GM21786 (cell line): ENCODE results near the gene NOS3.
"Not testable (repeated sequence)": the region's sequence is repeated elsewhere in the genome, so short reads cannot be mapped to it uniquely, and the experiment has no call there.

Experiments
- ATAC-seq: cut with Tn5 transposase; IDR thresholded peaks from one replicate; pipeline ENCODE4 v1.9.1; 2021; ENCODE audit not compliant: unreplicated experiment

The NOS3 gene

GRCh38 chr7:150997817-150998216 lies 7.0 kb downstream of the NOS3 start:
- ATAC-seq = no peak

- ATAC-seq = no peak
Measured at GRCh38 chr7:150998341-150998740, 7.5 kb downstream of the NOS3 start.

GRCh38 chr7:150999001-150999400 lies 8.2 kb downstream of the NOS3 start:
- no peak for ATAC-seq

- ATAC-seq = no peak
Measured at GRCh38 chr7:150999497-151000230, 8.8 kb downstream of the NOS3 start.

- ATAC-seq = no peak
Measured at GRCh38 chr7:151000897-151001495, 10.2 kb downstream of the NOS3 start.

GRCh38 chr7:151001546-151001945 lies 10.7 kb downstream of the NOS3 start:
- ATAC-seq = no peak

- no peak for ATAC-seq
Measured at GRCh38 chr7:151003572-151003971, 12.8 kb downstream of the NOS3 start.

GRCh38 chr7:151005566-151005965 lies 14.7 kb downstream of the NOS3 start:
- ATAC-seq = no peak

- ATAC-seq = no peak
Measured at GRCh38 chr7:151006590-151007300, 15.9 kb downstream of the NOS3 start.

GRCh38 chr7:151007469-151007898 lies 16.7 kb downstream of the NOS3 start:
- no peak for ATAC-seq

GRCh38 chr7:151008143-151008510 lies 17.3 kb downstream of the NOS3 start:
- ATAC-seq = no peak

GRCh38 chr7:151008511-151009323 lies 17.9 kb downstream of the NOS3 start:
- ATAC-seq = no peak

- no peak for ATAC-seq
Measured at GRCh38 chr7:151009327-151010036, 18.7 kb downstream of the NOS3 start.

GRCh38 chr7:151010037-151010306 lies 19.2 kb downstream of the NOS3 start:
- ATAC-seq = no peak

GRCh38 chr7:151010307-151011096 lies 19.7 kb downstream of the NOS3 start:
- no peak for ATAC-seq

- no peak for ATAC-seq
Measured at GRCh38 chr7:151011097-151011409, 20.2 kb downstream of the NOS3 start.

- not testable (repeated sequence) for ATAC-seq
Measured at GRCh38 chr7:151011616-151012015, 20.8 kb downstream of the NOS3 start.

GRCh38 chr7:151012031-151012692 lies 21.3 kb downstream of the NOS3 start:
- no peak for ATAC-seq

- ATAC-seq = no peak
Measured at GRCh38 chr7:151012911-151013347, 22.1 kb downstream of the NOS3 start.

- ATAC-seq = no peak
Measured at GRCh38 chr7:151013356-151013732, 22.5 kb downstream of the NOS3 start.
